ENCODE data around the gene FGL2.

FGL2 gene, protein sequence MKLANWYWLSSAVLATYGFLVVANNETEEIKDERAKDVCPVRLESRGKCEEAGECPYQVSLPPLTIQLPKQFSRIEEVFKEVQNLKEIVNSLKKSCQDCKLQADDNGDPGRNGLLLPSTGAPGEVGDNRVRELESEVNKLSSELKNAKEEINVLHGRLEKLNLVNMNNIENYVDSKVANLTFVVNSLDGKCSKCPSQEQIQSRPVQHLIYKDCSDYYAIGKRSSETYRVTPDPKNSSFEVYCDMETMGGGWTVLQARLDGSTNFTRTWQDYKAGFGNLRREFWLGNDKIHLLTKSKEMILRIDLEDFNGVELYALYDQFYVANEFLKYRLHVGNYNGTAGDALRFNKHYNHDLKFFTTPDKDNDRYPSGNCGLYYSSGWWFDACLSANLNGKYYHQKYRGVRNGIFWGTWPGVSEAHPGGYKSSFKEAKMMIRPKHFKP

GRCh38 chr7:77199013-77199966 lies at the start of gene FGL2:
TSS of gene FGL2 (minus strand) at chr7:77199819. CDS start at chr7:77199793, 26 bp downstream.
- ChIA-PET CTCF (no interaction called here), POLR2A (no interaction called here)
- DNase-seq (ENCODE audit: low read depth, low spot score), result no peak
- H3K4me3 ChIP-seq (ENCODE audit: low read depth, low read length), result no peak within 1 kb of the TSS
- TF ChIP-seq, protein P1, sequence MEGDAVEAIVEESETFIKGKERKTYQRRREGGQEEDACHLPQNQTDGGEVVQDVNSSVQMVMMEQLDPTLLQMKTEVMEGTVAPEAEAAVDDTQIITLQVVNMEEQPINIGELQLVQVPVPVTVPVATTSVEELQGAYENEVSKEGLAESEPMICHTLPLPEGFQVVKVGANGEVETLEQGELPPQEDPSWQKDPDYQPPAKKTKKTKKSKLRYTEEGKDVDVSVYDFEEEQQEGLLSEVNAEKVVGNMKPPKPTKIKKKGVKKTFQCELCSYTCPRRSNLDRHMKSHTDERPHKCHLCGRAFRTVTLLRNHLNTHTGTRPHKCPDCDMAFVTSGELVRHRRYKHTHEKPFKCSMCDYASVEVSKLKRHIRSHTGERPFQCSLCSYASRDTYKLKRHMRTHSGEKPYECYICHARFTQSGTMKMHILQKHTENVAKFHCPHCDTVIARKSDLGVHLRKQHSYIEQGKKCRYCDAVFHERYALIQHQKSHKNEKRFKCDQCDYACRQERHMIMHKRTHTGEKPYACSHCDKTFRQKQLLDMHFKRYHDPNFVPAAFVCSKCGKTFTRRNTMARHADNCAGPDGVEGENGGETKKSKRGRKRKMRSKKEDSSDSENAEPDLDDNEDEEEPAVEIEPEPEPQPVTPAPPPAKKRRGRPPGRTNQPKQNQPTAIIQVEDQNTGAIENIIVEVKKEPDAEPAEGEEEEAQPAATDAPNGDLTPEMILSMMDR (IDR thresholded peaks at IDR 0.05; ENCODE audit: insufficient read depth, low read length, missing control alignments), result no peak

- ChIA-PET CTCF (interaction anchor here (1.2 to 3.9 kb wide), 12 partner anchors 10 to 126 kb away, joined by 3 to 36 read pairs (median 8); partner anchors contain the start of gene CCDC146), POLR2A (no interaction called here)
- TF ChIP-seq, protein P1 (IDR thresholded peaks at IDR 0.05; ENCODE audit: insufficient read depth, low read length, missing control alignments), result no peak
- no peak overlapping the region for H3K4me3 ChIP-seq (ENCODE audit: low read depth, low read length)
- no peak for DNase-seq (ENCODE audit: low read depth, low spot score)
Observed at GRCh38 chr7:77248154-77248553, 48.5 kb upstream of the FGL2 start.

- ChIA-PET POLR2A (interaction anchor here (1.0 to 1.2 kb wide), 2 partner anchors 9 to 125 kb away, joined by 3 read pairs; partner anchors contain the start of gene CCDC146), CTCF (interaction anchor here (0.7 to 3.9 kb wide), 28 partner anchors 8 to 512 kb away, joined by 3 to 36 read pairs (median 6); partner anchors contain the start of gene CCDC146)
- TF ChIP-seq, protein P1 (IDR thresholded peaks at IDR 0.05; ENCODE audit: insufficient read depth, low read length, missing control alignments), result peak; percentile 74
- no peak for DNase-seq (ENCODE audit: low read depth, low spot score)
- no peak overlapping the region for H3K4me3 ChIP-seq (ENCODE audit: low read depth, low read length)
Observed at GRCh38 chr7:77247206-77247850, 47.7 kb upstream of the FGL2 start.

DNA sequence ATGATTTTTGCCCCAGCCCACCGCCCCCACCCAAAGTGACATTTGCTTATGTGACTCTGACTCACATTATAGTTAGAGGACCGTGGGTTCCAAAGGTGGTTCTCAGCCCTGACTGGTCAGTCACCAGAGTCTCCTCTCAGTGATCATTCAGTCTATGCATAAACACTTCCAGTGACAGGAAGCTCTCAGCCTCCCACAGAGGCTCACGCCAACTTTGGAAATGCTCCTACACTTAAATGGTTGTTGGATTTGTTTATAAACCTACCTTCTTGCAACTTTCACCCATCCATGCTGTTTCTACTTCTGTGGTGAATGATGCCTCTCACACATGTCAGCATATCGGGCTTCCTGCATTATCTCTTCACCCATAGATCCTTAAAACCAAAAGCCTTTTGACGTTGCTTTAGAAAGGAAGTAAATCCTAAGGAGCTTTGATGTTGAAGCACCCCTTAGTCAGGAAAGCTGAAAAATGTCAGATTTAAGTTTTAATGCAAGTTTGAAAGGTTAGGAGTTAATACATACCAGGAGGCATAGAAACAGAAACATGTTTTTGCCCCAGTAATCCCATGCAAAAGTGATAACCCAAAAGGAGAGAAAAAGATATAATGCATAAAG lies 46.5 kb upstream of the FGL2 start:
- ChIA-PET CTCF (interaction anchor here (0.9 to 3.9 kb wide), 15 partner anchors 8 to 121 kb away, joined by 3 to 36 read pairs (median 10); no protein-coding TSS in a partner anchor), POLR2A (interaction anchor here (1.2 kb wide), 1 partner anchor 8 kb away, joined by 3 read pairs; no protein-coding TSS in a partner anchor)
- DNase-seq (ENCODE audit: low read depth, low spot score), result no peak
- TF ChIP-seq, protein P1 (IDR thresholded peaks at IDR 0.05; ENCODE audit: insufficient read depth, low read length, missing control alignments), result no peak
- no peak overlapping the region for H3K4me3 ChIP-seq (ENCODE audit: low read depth, low read length)

DNA sequence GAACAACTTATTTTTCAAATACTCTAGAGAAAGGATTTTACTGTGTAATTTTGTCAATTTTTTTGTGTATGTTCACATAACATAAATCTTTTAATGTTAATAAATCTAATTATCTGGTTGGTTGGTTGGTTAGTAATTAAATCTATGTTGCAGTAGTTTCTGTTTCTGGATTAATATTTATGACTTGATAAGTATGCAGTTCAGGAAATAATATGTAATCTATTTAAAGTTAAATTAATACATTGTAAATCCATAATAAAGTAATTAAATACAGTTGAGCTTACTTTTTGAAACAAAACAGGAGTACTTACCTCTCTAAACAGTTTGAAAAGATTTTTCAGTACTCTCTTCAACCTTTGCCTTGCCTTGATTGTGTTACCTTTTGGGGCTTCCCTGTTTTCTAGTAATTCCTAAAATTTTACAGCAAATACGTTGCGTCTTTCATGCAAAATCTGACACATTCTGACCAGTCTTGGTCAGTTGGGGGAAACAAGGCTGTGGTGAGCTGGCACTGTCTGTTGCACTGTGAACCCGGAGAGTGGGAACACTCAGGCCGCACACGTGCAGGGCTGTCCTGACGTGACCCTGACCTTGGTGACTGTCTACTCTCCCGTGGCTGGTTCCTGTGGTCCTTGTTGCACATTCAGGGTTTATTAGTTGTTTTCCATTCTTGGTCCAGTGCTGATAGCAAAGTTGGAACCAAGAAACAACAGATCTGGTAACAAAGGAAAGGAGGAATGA lies 45.6 kb upstream of the FGL2 start:
- CTCF ChIA-PET, result interaction anchor here (2.3 to 3.9 kb wide), 2 partner anchors 11 to 88 kb away, joined by 12 to 24 read pairs; no protein-coding TSS in a partner anchor
- TF ChIP-seq, protein P1 (IDR thresholded peaks at IDR 0.05; ENCODE audit: insufficient read depth, low read length, missing control alignments), result no peak
- no peak overlapping the region for H3K4me3 ChIP-seq (ENCODE audit: low read depth, low read length)
- no peak for DNase-seq (ENCODE audit: low read depth, low spot score)
- POLR2A ChIA-PET, result no interaction called here

Data from AG04449 (cell line).